Adrenal gland (tissue), 12 donors: ENCODE data around the gene PPFIA1. TPM values are rescaled to one million over a fixed set of nuclear protein-coding genes. Genes with fewer than 3 reads are reported as not detected.

Source experiments
- DNase-seq, 7 donors: peaks; one replicate each; pipeline ENCODE4 v3.0.0-alpha.2; 2019 to 2020
- H3K27ac ChIP-seq, 5 donors: fragments of 200-600 bp; sonication (generic) in 4 of 5; 1 replicate in 3 of 5; 2 replicates in 2 of 5; pipeline versions ENCODE4 v1.5.1 to v1.8.0; 2016 to 2020; ENCODE audit warnings: mild to moderate bottlenecking in 1 of 5
- H3K27me3 ChIP-seq: fragments of 200-600 bp; 2 replicates; pipeline ENCODE4 v1.8.0; 2021
- H3K36me3 ChIP-seq, 2 donors: fragments of 200-600 bp; replicated peaks in 1 of 2; 1 replicate in 1 of 2; 2 replicates in 1 of 2; pipeline versions ENCODE4 v1.5.1 to v1.8.0; 2018 to 2022
- H3K4me1 ChIP-seq, 2 donors: fragments of 200-600 bp; replicated peaks in 1 of 2; 1 replicate in 1 of 2; 2 replicates in 1 of 2; pipeline versions ENCODE4 v1.5.1 to v1.8.0; 2018 to 2021
- H3K4me3 ChIP-seq, 4 donors: fragments of 200-600 bp; sonication (generic) in 3 of 4; one replicate each; pipeline ENCODE4 v1.5.1; 2016 to 2018
- H3K9me3 ChIP-seq, 3 donors: fragments of 200-600 bp; sonication (generic) in 1 of 3; replicated peaks in 1 of 3; 1 replicate in 2 of 3; 2 replicates in 1 of 3; pipeline versions ENCODE4 v1.5.1 to v1.8.0; 2016 to 2021
- CTCF ChIP-seq, 6 experiments: fragments of 450-650 bp in 4 of 6; fragments of 200-600 bp in 2 of 6; sonication (generic) in 1 of 6; IDR thresholded peaks; 1 replicate in 5 of 6; 2 replicates in 1 of 6; pipeline versions ENCODE4 v1.5.1 to v1.8.0; 2016 to 2021; ENCODE audit warnings: antibody characterized with exemption in 6 of 6, mild to moderate bottlenecking in 2 of 6, moderate library complexity in 1 of 6
- POLR2A ChIP-seq, 2 donors: fragments of 450-650 bp; IDR thresholded peaks; one replicate each; pipeline ENCODE4 v1.6.1; 2017; ENCODE audit warnings: antibody characterized with exemption in 2 of 2, mild to moderate bottlenecking in 2 of 2, moderate library complexity in 1 of 2
- whole genome bisulfite sequencing, 4 donors: extraction: QIAGEN DNeasy Blood & Tissue Kit in 2 of 4; methylation state at CpG; one replicate each; pipeline versions ENCODE4 v1.1.5 to v1.1.7; 2013 to 2017; 5-methylcytosine and 5-hydroxymethylcytosine counted together
- intact Hi-C, 2 donors: fragments of 100-400 bp; cut with DNase I; formaldehyde crosslinking; loops; one replicate each; pipeline versions ENCODE4 v1.14.1 to v1.15.0; 2022 to 2023
- polyA plus RNA-seq, 3 donors: library from polyadenylated mRNA; stranded (reverse); fragments of 200-250 nt in 2 of 3; fragments of 350-450 nt in 1 of 3; fragmentation: Illumina TruSeq in 1 of 3; extraction: RNeasy Lipid Tissue Mini Kit (QIAGEN cat#74804) in 1 of 3; gene quantifications; one replicate each; pipeline ENCODE4 v1.2.3, GENCODE V29; 2013 to 2014
- total RNA-seq, 9 donors: library from RNA; depleted of rRNA in 4 of 9; stranded (reverse); fragments of >200 nt in 4 of 9; fragments of 120-200 nt in 1 of 9; fragmentation: NEBNext Ultra II Directional in 1 of 9; extraction: Animal tissue kit (Norgen Biotek cat#: 25700) in 1 of 9; gene quantifications; one replicate each; pipeline versions ENCODE4 v1.1.0 to v1.2.4, GENCODE V29; 2013 to 2023
- donor health status: healthy with polysubstance abuse.
- donor health status: Bipolar disorder and iron deficiency.
- donor health status: DM: yes; HTN: yes; CAD: no.
- donor health status: DM: no; HTN: no; CAD: no.
- donor health status: DM: no; HTN: no; CAD: no.
- donor health status: DM: yes; HTN: yes; CAD: no.

PPFIA1 gene
- total and polyA plus RNA-seq, 12 donors = 25.8 to 58.6 (median 35.7) TPM

- Histone ChIP-seq H3K4me3 (no peak overlapping the region), H3K9me3 (no peaks in the 10 kb centered on the region), H3K4me1 (peaks cover 6 to 9% of the 10 kb centered on the region in 2 donors), H3K27me3 (no peaks in the 10 kb centered on the region), H3K27ac (peak overlapping the region in 1 of 5 donors; percentile 36), H3K36me3 (peaks cover 0 to 55% of the 10 kb centered on the region in 2 donors)
- intact Hi-C loops = no loop called here
- TF ChIP-seq CTCF (IDR thresholded peaks at IDR 0.05) (no peak), POLR2A (IDR thresholded peaks at IDR 0.05) (no peak)
- DNase-seq = no peak
- WGBS, 4 donors = 25 to 57% (median 46%) methylated on average over 1 of the region's 1 CpG
These were observed 81.6 kb downstream of the PPFIA1 start for GRCh38 chr11:70352100-70352499.

- intact Hi-C loops = no loop called here
- H3K9me3 ChIP-seq = no peaks in the 10 kb centered on the region
- H3K27ac ChIP-seq = no peak overlapping the region
- peaks cover 0 to 58% of the 10 kb centered on the region in 2 donors for H3K36me3 ChIP-seq
- no peak for DNase-seq
- no peak for TF ChIP-seq POLR2A (IDR thresholded peaks at IDR 0.05)
- H3K4me1 ChIP-seq = peaks cover 6 to 9% of the 10 kb centered on the region in 2 donors
- H3K4me3 ChIP-seq = no peak overlapping the region
- no peaks in the 10 kb centered on the region for H3K27me3 ChIP-seq
- 88 to 95% (median 91%) methylated on average over 12 to 19 of the region's 19 CpGs for WGBS, 4 donors
These were observed 82.1 kb downstream of the PPFIA1 start for GRCh38 chr11:70352601-70353000.

- Histone ChIP-seq H3K4me1 (peaks cover 6 to 9% of the 10 kb centered on the region in 2 donors), H3K9me3 (no peaks in the 10 kb centered on the region), H3K36me3 (peaks cover 0 to 53% of the 10 kb centered on the region in 2 donors), H3K27ac (no peak overlapping the region), H3K27me3 (no peaks in the 10 kb centered on the region), H3K4me3 (no peak overlapping the region)
- WGBS, 4 donors = 89 to 93% (median 90%) methylated on average over 2 of the region's 2 CpGs
- DNase-seq = no peak
- TF ChIP-seq CTCF (IDR thresholded peaks at IDR 0.05) (no peak), POLR2A (IDR thresholded peaks at IDR 0.05) (no peak)
- intact Hi-C loops = no loop called here
These were observed 82.8 kb downstream of the PPFIA1 start for GRCh38 chr11:70353329-70353728.

- peaks cover 6 to 11% of the 10 kb centered on the region in 2 donors for H3K4me1 ChIP-seq
- H3K27ac ChIP-seq = no peak overlapping the region
- peak in 1 of 7 donors; percentile 21 for DNase-seq
- intact Hi-C loops = no loop called here
- TF ChIP-seq POLR2A (IDR thresholded peaks at IDR 0.05) (no peak), CTCF (IDR thresholded peaks at IDR 0.05) (no peak)
- H3K9me3 ChIP-seq = no peaks in the 10 kb centered on the region
- no peaks in the 10 kb centered on the region for H3K27me3 ChIP-seq
- WGBS, 4 donors = 86 to 93% (median 88%) methylated on average over 19 of the region's 19 CpGs
- peaks cover 0 to 45% of the 10 kb centered on the region in 2 donors for H3K36me3 ChIP-seq
- H3K4me3 ChIP-seq = no peak overlapping the region
These were observed 83.5 kb downstream of the PPFIA1 start for GRCh38 chr11:70353900-70354568.

GRCh38 chr11:70354629-70355028 lies 84.1 kb downstream of the PPFIA1 start:
- no peak overlapping the region for H3K27ac ChIP-seq
- no peak for DNase-seq
- no peaks in the 10 kb centered on the region for H3K9me3 ChIP-seq
- H3K36me3 ChIP-seq = peaks cover 0 to 40% of the 10 kb centered on the region in 2 donors
- 87 to 99% (median 94%) methylated on average over 2 of the region's 2 CpGs for WGBS, 4 donors
- no peaks in the 10 kb centered on the region for H3K27me3 ChIP-seq
- intact Hi-C loops = no loop called here
- TF ChIP-seq POLR2A (IDR thresholded peaks at IDR 0.05) (no peak), CTCF (IDR thresholded peaks at IDR 0.05) (no peak)
- no peak overlapping the region for H3K4me3 ChIP-seq
- peaks cover 6 to 13% of the 10 kb centered on the region in 2 donors for H3K4me1 ChIP-seq
